SK-N-MC (cell line): ENCODE data around the gene PCDH10.
A peak's percentile ranks its signal among the peaks of the same experiment; 100 is the strongest.

Experiments
- DNase-seq: peaks from one replicate; pipeline ENCODE4 v3.0.0-alpha.2; 2011; ENCODE audit warnings: low read depth, low spot score
- H3K27ac ChIP-seq: fragments of 200-600 bp; sonication (generic); 2 replicates; pipeline ENCODE4 v1.5.1; 2016; ENCODE audit warnings: mixed run types
- H3K36me3 ChIP-seq: fragments of 200-600 bp; sonication (generic); 2 replicates; pipeline ENCODE4 v1.6.1; 2017; ENCODE audit warnings: antibody characterized with exemption, low read length, mixed read lengths; ENCODE audit not compliant: insufficient read depth
- H3K4me3 ChIP-seq: fragments of 200-600 bp; sonication (generic); 2 replicates; pipeline ENCODE4 v1.5.1; 2016
- H3K9ac ChIP-seq: fragments of 200-600 bp; sonication (generic); 2 replicates; pipeline ENCODE4 v1.8.0; 2017; ENCODE audit warnings: mixed run types, mixed read lengths; ENCODE audit not compliant: insufficient read length
- H3K9me3 ChIP-seq: fragments of 200-600 bp; sonication (generic); 2 replicates; pipeline ENCODE4 v1.6.1; 2017; ENCODE audit warnings: low read depth, mild to moderate bottlenecking, antibody characterized with exemption, low read length, moderate library complexity, mixed read lengths
- EZH2 ChIP-seq: fragments of 200-600 bp; sonication (generic); IDR thresholded peaks from one replicate; pipeline ENCODE4 v1.6.1; 2017; ENCODE audit warnings: antibody characterized with exemption
- FOXP2 ChIP-seq: optimal IDR thresholded peaks from 2 replicates; pipeline ENCODE3; 2011; ENCODE audit warnings: mild to moderate bottlenecking, moderate library complexity; ENCODE audit not compliant: insufficient read depth; ENCODE audit errors: extremely low read length, control extremely low read depth
- POLR2AphosphoS5 ChIP-seq: IDR thresholded peaks from 2 replicates; pipeline ENCODE4 v1.6.1; 2012; ENCODE audit warnings: mild to moderate bottlenecking, low read depth, low read length, borderline replicate concordance

PCDH10 gene

GRCh38 chr4:133147921-133148689 lies 989 bp upstream of the PCDH10 start:
- H3K4me3 ChIP-seq: peak overlapping the region; percentile 90

GRCh38 chr4:133149364-133149695 lies 236 bp downstream of the PCDH10 start:
- Histone ChIP-seq H3K9ac (peak overlapping the region; percentile 10), H3K27ac (no peak overlapping the region), H3K36me3 (no peaks in the 10 kb centered on the region), H3K4me3 (peak overlapping the region; percentile 90), H3K9me3 (no peaks in the 10 kb centered on the region)
- TF ChIP-seq FOXP2: no peak
- no peak for TF ChIP-seq POLR2AphosphoS5
- TF ChIP-seq EZH2: no peak
- DNase-seq: no peak

More at GRCh38 chr4:133147921-133148689, 989 bp upstream of the PCDH10 start:
- H3K36me3 ChIP-seq: no peaks in the 10 kb centered on the region
- no peaks in the 10 kb centered on the region for H3K9me3 ChIP-seq
- H3K9ac ChIP-seq: peak overlapping the region; percentile 14
- no peak for DNase-seq
- H3K27ac ChIP-seq: no peak overlapping the region
- TF ChIP-seq EZH2: no peak
- TF ChIP-seq FOXP2: no peak

- H3K36me3 ChIP-seq: no peaks in the 10 kb centered on the region
- TF ChIP-seq POLR2AphosphoS5 (no peak), EZH2 (no peak), FOXP2 (no peak)
- peak overlapping the region; percentile 17 for H3K9ac ChIP-seq
- H3K27ac ChIP-seq: no peak overlapping the region
- H3K9me3 ChIP-seq: no peaks in the 10 kb centered on the region
- peak overlapping the region; percentile 90 for H3K4me3 ChIP-seq
- no peak for DNase-seq
Measured at GRCh38 chr4:133149932-133150471, 908 bp downstream of the PCDH10 start.

GRCh38 chr4:133150486-133151340 lies 1.6 kb downstream of the PCDH10 start:
- no peak for DNase-seq
- TF ChIP-seq FOXP2: no peak
- no peak for TF ChIP-seq POLR2AphosphoS5
- TF ChIP-seq EZH2: no peak
- no peaks in the 10 kb centered on the region for H3K36me3 ChIP-seq
- peak overlapping the region; percentile 17 for H3K9ac ChIP-seq
- H3K27ac ChIP-seq: no peak overlapping the region
- no peaks in the 10 kb centered on the region for H3K9me3 ChIP-seq
- peak overlapping the region; percentile 90 for H3K4me3 ChIP-seq

GRCh38 chr4:133151341-133151690 lies 2.2 kb downstream of the PCDH10 start:
- Histone ChIP-seq H3K9me3 (no peaks in the 10 kb centered on the region), H3K4me3 (peak overlapping the region; percentile 90)
- no peak for DNase-seq

GRCh38 chr4:133151691-133152329 lies 2.7 kb downstream of the PCDH10 start:
- Histone ChIP-seq H3K27ac (no peak overlapping the region), H3K4me3 (peak overlapping the region; percentile 90), H3K36me3 (no peaks in the 10 kb centered on the region), H3K9ac (no peak overlapping the region), H3K9me3 (no peaks in the 10 kb centered on the region)
- DNase-seq: no peak
- TF ChIP-seq POLR2AphosphoS5: no peak
- no peak for TF ChIP-seq EZH2
- TF ChIP-seq FOXP2: no peak

More at GRCh38 chr4:133151341-133151690, 2.2 kb downstream of the PCDH10 start:
- Histone ChIP-seq H3K36me3 (no peaks in the 10 kb centered on the region), H3K9ac (no peak overlapping the region), H3K27ac (no peak overlapping the region)
- no peak for TF ChIP-seq POLR2AphosphoS5
- TF ChIP-seq FOXP2: no peak
- TF ChIP-seq EZH2: no peak

- H3K27ac ChIP-seq: no peak overlapping the region
- no peak overlapping the region for H3K9ac ChIP-seq
- peak overlapping the region; percentile 90 for H3K4me3 ChIP-seq
- no peaks in the 10 kb centered on the region for H3K9me3 ChIP-seq
- DNase-seq: no peak
- H3K36me3 ChIP-seq: no peaks in the 10 kb centered on the region
- no peak for TF ChIP-seq FOXP2
- no peak for TF ChIP-seq POLR2AphosphoS5
- TF ChIP-seq EZH2: no peak
Measured at GRCh38 chr4:133152330-133152821, 3.3 kb downstream of the PCDH10 start.

- H3K36me3 ChIP-seq: no peaks in the 10 kb centered on the region
- H3K9ac ChIP-seq: no peak overlapping the region
- H3K4me3 ChIP-seq: peak overlapping the region; percentile 90
- TF ChIP-seq EZH2 (no peak), FOXP2 (no peak), POLR2AphosphoS5 (no peak)
- no peak for DNase-seq
- H3K9me3 ChIP-seq: no peaks in the 10 kb centered on the region
- no peak overlapping the region for H3K27ac ChIP-seq
Measured at GRCh38 chr4:133152831-133153481, 3.9 kb downstream of the PCDH10 start.
